HG03135 (cell line): ENCODE measurements around the gene VIPR1.
A peak's percentile ranks its signal among the peaks of the same experiment; 100 is the strongest.
"Not testable (repeated sequence)": the region's sequence is repeated elsewhere in the genome, so short reads cannot be mapped to it uniquely, and the experiment has no call there.

ENCODE experiments used
- ATAC-seq: cut with Tn5 transposase; IDR thresholded peaks from one replicate; pipeline ENCODE4 v1.9.1; 2021; ENCODE audit warnings: mild to moderate bottlenecking, moderate library complexity; ENCODE audit not compliant: unreplicated experiment

Gene VIPR1

GRCh38 chr3:42569593-42570142, 67.2 kb downstream of the VIPR1 start:
- ATAC-seq: no peak

- no peak for ATAC-seq
Measured at GRCh38 chr3:42572278-42572677, 69.8 kb downstream of the VIPR1 start.

GRCh38 chr3:42575137-42575741, 72.8 kb downstream of the VIPR1 start:
- ATAC-seq: no peak

GRCh38 chr3:42578054-42578453, 75.6 kb downstream of the VIPR1 start:
- no peak for ATAC-seq

GRCh38 chr3:42579346-42579745, 76.9 kb downstream of the VIPR1 start:
- not testable (repeated sequence) for ATAC-seq

GRCh38 chr3:42581400-42581708, 78.9 kb downstream of the VIPR1 start:
- ATAC-seq: no peak

GRCh38 chr3:42581709-42582473, 79.4 kb downstream of the VIPR1 start, which contains the start of gene SEC22C:
Gene SEC22C (minus strand): TSS chr3:42581967. CDS start chr3:42569046, 12,921 bp downstream.
- ATAC-seq: peak; percentile 92

- ATAC-seq: no peak
Measured at GRCh38 chr3:42582474-42583070, 80.1 kb downstream of the VIPR1 start.
